Neural progenitor cell (in vitro differentiated cells): ENCODE data around the gene ARHGAP30. TPM values are rescaled to one million over a fixed set of nuclear protein-coding genes. Genes with fewer than 3 reads are reported as not detected.

Source experiments
- DNase-seq: peaks from one replicate; pipeline ENCODE4 v3.0.0-alpha.2; 2016; ENCODE audit warnings: low spot score
- H2AFZ ChIP-seq: fragments of 200-600 bp; sonication (generic); replicated peaks from 2 replicates; pipeline ENCODE4 v1.6.1; 2016; ENCODE audit warnings: antibody characterized with exemption
- H3F3A ChIP-seq: fragments of 200-600 bp; sonication (generic); 2 replicates; pipeline ENCODE4 v1.6.1; 2016; ENCODE audit warnings: antibody characterized with exemption, low read depth
- H3K27ac ChIP-seq: fragments of 200-600 bp; sonication (generic); 2 replicates; pipeline ENCODE4 v1.5.1; 2016; ENCODE audit warnings: mild to moderate bottlenecking
- H3K27me3 ChIP-seq: fragments of 200-600 bp; sonication (generic); 2 replicates; pipeline ENCODE4 v1.6.1; 2016; ENCODE audit warnings: mild to moderate bottlenecking, moderate library complexity
- H3K36me3 ChIP-seq: fragments of 200-600 bp; sonication (generic); 2 replicates; pipeline ENCODE4 v1.5.1; 2016
- H3K4me1 ChIP-seq: fragments of 200-600 bp; sonication (generic); 2 replicates; pipeline ENCODE4 v1.6.1; 2016; ENCODE audit warnings: mixed run types
- H3K4me2 ChIP-seq: fragments of 200-600 bp; sonication (generic); 2 replicates; pipeline ENCODE4 v1.6.1; 2016
- H3K4me3 ChIP-seq: fragments of 200-600 bp; sonication (generic); 2 replicates; pipeline ENCODE4 v1.5.1; 2016
- H3K79me2 ChIP-seq: fragments of 200-600 bp; sonication (generic); 2 replicates; pipeline ENCODE4 v1.6.1; 2016; ENCODE audit warnings: low read depth
- H3K9ac ChIP-seq: fragments of 200-600 bp; sonication (generic); 2 replicates; pipeline ENCODE4 v1.6.1; 2016
- H3K9me3 ChIP-seq: fragments of 200-600 bp; sonication (generic); 2 replicates; pipeline ENCODE4 v1.5.1; 2016; ENCODE audit warnings: low read depth
- H4K20me1 ChIP-seq: fragments of 200-600 bp; sonication (generic); 2 replicates; pipeline ENCODE4 v1.6.1; 2016; ENCODE audit warnings: low read depth
- H3K27ac Mint-ChIP-seq: 3 replicates; pipeline ENCODE4 v1.8.0; 2021; ENCODE audit warnings: mixed read lengths
- H3K27me3 Mint-ChIP-seq: 2 replicates; pipeline ENCODE4 v1.8.0; 2022; ENCODE audit warnings: low read depth, mild to moderate bottlenecking, inconsistent platforms, moderate library complexity, mixed read lengths; ENCODE audit not compliant: insufficient read depth
- H3K36me3 Mint-ChIP-seq: 3 replicates; pipeline ENCODE4 v1.8.0; 2021; ENCODE audit warnings: mixed read lengths
- H3K4me1 Mint-ChIP-seq: 3 replicates; pipeline ENCODE4 v1.8.0; 2021; ENCODE audit warnings: mixed read lengths
- H3K4me3 Mint-ChIP-seq: 3 replicates; pipeline ENCODE4 v1.8.0; 2021; ENCODE audit warnings: mild to moderate bottlenecking, moderate library complexity, mixed read lengths
- H3K9me3 Mint-ChIP-seq: 3 replicates; pipeline ENCODE4 v1.8.0; 2020; ENCODE audit warnings: mixed read lengths
- EZH2 ChIP-seq: fragments of 200-600 bp; sonication (generic); IDR thresholded peaks from 2 replicates; pipeline ENCODE4 v1.6.1; 2017; ENCODE audit warnings: antibody characterized with exemption, mild to moderate bottlenecking, moderate library complexity
- EZH2phosphoT487 ChIP-seq: fragments of 200-600 bp; sonication (generic); IDR thresholded peaks from 2 replicates; pipeline ENCODE4 v1.6.1; 2017; ENCODE audit warnings: antibody characterized with exemption
- total RNA-seq: library from RNA; depleted of rRNA; stranded (reverse); fragments of >200 nt; gene quantifications from 2 replicates; pipeline ENCODE4 v1.2.3, GENCODE V29; 2015; ENCODE audit warnings: low replicate concordance
- TF ChIP-seq, protein P1 (sequence below): fragments of 200-600 bp; sonication (generic); IDR thresholded peaks from 2 replicates; pipeline ENCODE4 v1.5.1; 2017; ENCODE audit warnings: antibody characterized with exemption, mild to moderate bottlenecking

ARHGAP30 gene
- total RNA-seq, 1 donor from 2014 or later = not detected

DNA sequence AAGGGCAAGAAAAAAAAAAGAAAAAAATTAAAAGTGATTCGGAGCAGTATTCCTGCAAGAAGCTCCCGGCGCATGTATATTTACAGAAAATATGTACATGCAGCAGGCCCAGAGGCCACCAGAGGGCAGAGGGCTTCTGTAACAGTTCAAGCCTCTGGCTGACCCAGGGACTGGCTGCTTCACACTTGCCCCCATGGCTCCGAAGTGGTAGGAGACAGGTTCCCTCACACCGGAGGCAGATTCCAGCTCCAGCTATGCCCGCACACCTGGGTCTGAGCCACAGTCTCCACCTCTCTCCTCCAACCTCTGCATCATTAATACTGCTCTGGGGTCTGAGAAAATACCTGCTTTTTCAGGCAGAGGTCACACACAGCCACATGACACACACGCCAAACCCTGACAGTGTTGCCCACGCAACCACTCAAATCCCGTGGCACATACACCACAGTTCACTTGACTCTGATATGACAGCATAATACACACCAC, 2.2 kb upstream of the ARHGAP30 start:
- no peak overlapping the region for H3K4me3 ChIP-seq
- Mint-ChIP-seq H3K4me3 (peak overlapping the region; percentile 23), H3K9me3 (no peaks in the 10 kb centered on the region), H3K27me3 (peaks cover 2% of the 10 kb centered on the region), H3K4me1 (peaks cover 15% of the 10 kb centered on the region), H3K27ac (peak overlapping the region; percentile 97), H3K36me3 (no peaks in the 10 kb centered on the region)
- H2AFZ ChIP-seq = no peak overlapping the region
- no peak overlapping the region for H3K9ac ChIP-seq
- H3K9me3 ChIP-seq = no peaks in the 10 kb centered on the region
- no peaks in the 10 kb centered on the region for H3K79me2 ChIP-seq
- no peak overlapping the region for H3K4me2 ChIP-seq
- no peaks in the 10 kb centered on the region for H3K27me3 ChIP-seq
- no peak overlapping the region for H3K27ac ChIP-seq
- no peaks in the 10 kb centered on the region for H3F3A ChIP-seq
- peak; percentile 80 for DNase-seq
- TF ChIP-seq, protein P1, sequence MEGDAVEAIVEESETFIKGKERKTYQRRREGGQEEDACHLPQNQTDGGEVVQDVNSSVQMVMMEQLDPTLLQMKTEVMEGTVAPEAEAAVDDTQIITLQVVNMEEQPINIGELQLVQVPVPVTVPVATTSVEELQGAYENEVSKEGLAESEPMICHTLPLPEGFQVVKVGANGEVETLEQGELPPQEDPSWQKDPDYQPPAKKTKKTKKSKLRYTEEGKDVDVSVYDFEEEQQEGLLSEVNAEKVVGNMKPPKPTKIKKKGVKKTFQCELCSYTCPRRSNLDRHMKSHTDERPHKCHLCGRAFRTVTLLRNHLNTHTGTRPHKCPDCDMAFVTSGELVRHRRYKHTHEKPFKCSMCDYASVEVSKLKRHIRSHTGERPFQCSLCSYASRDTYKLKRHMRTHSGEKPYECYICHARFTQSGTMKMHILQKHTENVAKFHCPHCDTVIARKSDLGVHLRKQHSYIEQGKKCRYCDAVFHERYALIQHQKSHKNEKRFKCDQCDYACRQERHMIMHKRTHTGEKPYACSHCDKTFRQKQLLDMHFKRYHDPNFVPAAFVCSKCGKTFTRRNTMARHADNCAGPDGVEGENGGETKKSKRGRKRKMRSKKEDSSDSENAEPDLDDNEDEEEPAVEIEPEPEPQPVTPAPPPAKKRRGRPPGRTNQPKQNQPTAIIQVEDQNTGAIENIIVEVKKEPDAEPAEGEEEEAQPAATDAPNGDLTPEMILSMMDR = peak; percentile 71
- no peak for TF ChIP-seq EZH2phosphoT487
- no peaks in the 10 kb centered on the region for H3K36me3 ChIP-seq
- no peaks in the 10 kb centered on the region for H4K20me1 ChIP-seq
- H3K4me1 ChIP-seq = no peaks in the 10 kb centered on the region

DNA sequence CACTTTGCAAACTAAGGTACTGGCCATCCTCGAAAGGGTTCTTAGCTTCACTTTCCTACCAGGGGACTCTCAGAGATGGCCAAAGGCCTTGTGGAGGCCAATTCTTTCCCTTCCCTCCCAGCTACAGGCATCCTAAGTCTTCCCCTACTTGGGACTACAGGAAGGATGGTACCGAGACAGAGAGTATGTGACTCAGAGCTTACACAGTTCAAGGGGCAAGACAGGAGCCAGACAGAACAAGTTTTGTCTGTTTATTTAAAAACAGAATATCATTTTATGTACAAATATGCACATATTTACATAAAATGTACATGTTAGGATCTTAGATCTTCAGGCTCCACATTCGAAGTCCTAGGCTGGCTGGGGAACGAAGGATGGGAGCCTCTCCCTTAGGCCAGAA, 1.1 kb upstream of the ARHGAP30 start:
- Mint-ChIP-seq H3K9me3 (no peaks in the 10 kb centered on the region), H3K36me3 (no peaks in the 10 kb centered on the region), H3K27me3 (peaks cover 2% of the 10 kb centered on the region), H3K4me1 (peaks cover 15% of the 10 kb centered on the region), H3K4me3 (no peak overlapping the region), H3K27ac (no peak overlapping the region)
- H3K4me3 ChIP-seq = no peak overlapping the region
- DNase-seq = no peak
- TF ChIP-seq EZH2 (no peak), EZH2phosphoT487 (no peak)
- TF ChIP-seq, protein P1 = no peak
- no peaks in the 10 kb centered on the region for H3K36me3 ChIP-seq
- no peaks in the 10 kb centered on the region for H3F3A ChIP-seq
- H3K79me2 ChIP-seq = no peaks in the 10 kb centered on the region
- H3K9ac ChIP-seq = no peak overlapping the region
- H2AFZ ChIP-seq = no peak overlapping the region
- H3K9me3 ChIP-seq = no peaks in the 10 kb centered on the region
- H3K4me1 ChIP-seq = no peaks in the 10 kb centered on the region
- H3K27ac ChIP-seq = no peak overlapping the region
- H3K27me3 ChIP-seq = no peaks in the 10 kb centered on the region
- no peaks in the 10 kb centered on the region for H4K20me1 ChIP-seq
- H3K4me2 ChIP-seq = no peak overlapping the region

DNA sequence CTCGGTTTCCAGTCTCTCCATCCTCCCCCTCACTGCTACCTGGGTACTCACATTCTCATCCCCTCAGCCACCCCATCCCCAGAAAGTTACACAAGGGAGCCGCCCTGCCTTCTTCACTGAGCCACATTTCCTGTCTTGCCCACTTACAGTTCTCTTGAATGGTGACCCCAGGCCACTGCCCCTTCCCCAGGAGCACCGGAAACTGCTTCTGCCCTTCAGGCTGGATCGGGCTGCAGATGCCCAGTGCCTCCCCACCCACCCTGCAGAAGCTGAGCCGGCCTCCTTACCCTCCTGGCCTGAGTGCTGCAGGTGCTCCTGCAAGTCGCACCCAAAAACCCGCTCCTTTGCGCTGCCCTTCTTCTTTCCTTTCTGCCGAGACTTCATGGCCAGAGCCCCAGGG, 450 bp downstream of the ARHGAP30 start:
- H2AFZ ChIP-seq = no peak overlapping the region
- no peaks in the 10 kb centered on the region for H3K4me1 ChIP-seq
- H3K9ac ChIP-seq = no peak overlapping the region
- Mint-ChIP-seq H3K27me3 (peaks cover 2% of the 10 kb centered on the region), H3K9me3 (no peaks in the 10 kb centered on the region), H3K36me3 (no peaks in the 10 kb centered on the region), H3K4me1 (peaks cover 15% of the 10 kb centered on the region), H3K27ac (no peak overlapping the region), H3K4me3 (no peak overlapping the region)
- DNase-seq = no peak
- no peak overlapping the region for H3K27ac ChIP-seq
- H3F3A ChIP-seq = no peaks in the 10 kb centered on the region
- no peaks in the 10 kb centered on the region for H3K9me3 ChIP-seq
- H3K27me3 ChIP-seq = peaks cover 3% of the 10 kb centered on the region
- no peak overlapping the region for H3K4me3 ChIP-seq
- TF ChIP-seq EZH2 (no peak), EZH2phosphoT487 (no peak)
- TF ChIP-seq, protein P1 = no peak
- H3K4me2 ChIP-seq = no peak overlapping the region
- H3K36me3 ChIP-seq = no peaks in the 10 kb centered on the region
- no peaks in the 10 kb centered on the region for H3K79me2 ChIP-seq
- H4K20me1 ChIP-seq = no peaks in the 10 kb centered on the region
